Breast epithelium (tissue), 3 donors: ENCODE results near the gene PDGFC.

Experiments used
- CTCF ChIP-seq, 3 donors: fragments of 450-650 bp; IDR thresholded peaks; one replicate each; pipeline ENCODE4 v1.5.1; 2016 to 2017; ENCODE audit warnings: antibody characterized with exemption in 3 of 3, mild to moderate bottlenecking in 3 of 3, moderate library complexity in 3 of 3
- POLR2A ChIP-seq: fragments of 450-650 bp; IDR thresholded peaks from one replicate; pipeline ENCODE4 v1.6.1; 2016; ENCODE audit warnings: antibody characterized with exemption, mild to moderate bottlenecking, moderate library complexity

DNA sequence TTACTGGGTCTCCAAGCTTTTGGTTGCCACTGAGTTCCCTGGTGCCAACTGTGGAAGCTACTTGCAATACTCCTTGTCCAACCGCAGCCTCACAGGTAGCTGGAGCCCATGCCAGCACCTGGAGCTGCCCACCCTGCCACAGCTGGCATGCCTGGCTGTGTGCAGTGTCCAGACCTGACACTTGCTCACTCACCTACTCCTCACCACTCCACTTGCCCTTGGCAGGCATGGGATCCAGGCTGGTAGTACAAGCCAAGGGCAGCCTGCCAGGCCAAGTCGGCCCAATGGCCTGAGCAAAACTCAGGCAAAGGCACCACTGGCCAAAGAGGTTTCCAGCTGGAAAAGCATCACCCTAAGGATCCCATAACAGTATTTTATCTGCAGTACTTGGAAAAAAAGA, 246.3 kb downstream of the PDGFC start:
- no peak for TF ChIP-seq POLR2A
- no peak for TF ChIP-seq CTCF (IDR thresholded peaks at IDR 0.05)
